Gastroesophageal sphincter (tissue), 3 donors: ENCODE results near the gene KLLN.

Experiments used
- CTCF ChIP-seq, 4 experiments: fragments of 200-600 bp in 2 of 4; fragments of 450-650 bp in 2 of 4; sonication (generic) in 1 of 4; IDR thresholded peaks; one replicate each; pipeline ENCODE4 v1.5.1; 2017 to 2019; ENCODE audit warnings: antibody characterized with exemption in 4 of 4, mild to moderate bottlenecking in 2 of 4, moderate library complexity in 2 of 4
- POLR2A ChIP-seq, 2 donors: fragments of 450-650 bp; IDR thresholded peaks; one replicate each; pipeline ENCODE4 v1.6.1; 2017; ENCODE audit warnings: antibody characterized with exemption in 2 of 2, mild to moderate bottlenecking in 2 of 2, moderate library complexity in 1 of 2
- POLR2AphosphoS5 ChIP-seq: sonication (generic); formaldehyde crosslinking; IDR thresholded peaks from one replicate; pipeline ENCODE4 v1.6.1; 2017; ENCODE audit warnings: antibody characterized with exemption

GRCh38 chr10:87887548-87888289, 24.4 kb upstream of the KLLN start:
- TF ChIP-seq CTCF (IDR thresholded peaks at IDR 0.05): no peak
- TF ChIP-seq POLR2A (IDR thresholded peaks at IDR 0.05): no peak
- TF ChIP-seq POLR2AphosphoS5: no peak
